Measurements from ENCODE around the gene ADAM33.

The ADAM33 gene

DNA sequence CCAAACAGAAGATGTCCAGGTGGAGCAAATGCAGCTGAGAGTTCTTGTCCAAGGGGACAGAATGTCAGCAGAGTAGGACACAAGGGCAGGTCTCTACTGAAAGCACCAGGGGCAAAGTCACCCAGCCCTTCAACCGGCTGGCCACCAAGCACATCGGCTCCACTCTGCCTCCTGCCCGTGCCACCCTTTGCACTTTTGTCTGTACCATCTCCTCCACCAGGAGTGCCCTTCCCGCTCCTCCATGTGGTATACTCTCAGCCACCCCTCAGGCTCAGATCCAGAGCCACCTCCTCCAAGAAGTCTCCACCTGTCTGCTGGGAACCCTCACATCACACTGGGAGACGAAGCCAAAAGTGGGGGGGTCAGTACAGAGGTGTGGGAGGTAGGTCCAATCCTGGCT is 46.5 kb upstream of the ADAM33 start:
- ChIA-PET CTCF (interaction anchor here (1.2 kb wide), 1 partner anchor 92 kb away, joined by 3 read pairs; the partner anchor contains the start of gene AP5S1), POLR2A (interaction anchor here (1.7 to 2.6 kb wide), 2 partner anchors 9 to 17 kb away, joined by 4 to 6 read pairs; no protein-coding TSS in a partner anchor)

DNA sequence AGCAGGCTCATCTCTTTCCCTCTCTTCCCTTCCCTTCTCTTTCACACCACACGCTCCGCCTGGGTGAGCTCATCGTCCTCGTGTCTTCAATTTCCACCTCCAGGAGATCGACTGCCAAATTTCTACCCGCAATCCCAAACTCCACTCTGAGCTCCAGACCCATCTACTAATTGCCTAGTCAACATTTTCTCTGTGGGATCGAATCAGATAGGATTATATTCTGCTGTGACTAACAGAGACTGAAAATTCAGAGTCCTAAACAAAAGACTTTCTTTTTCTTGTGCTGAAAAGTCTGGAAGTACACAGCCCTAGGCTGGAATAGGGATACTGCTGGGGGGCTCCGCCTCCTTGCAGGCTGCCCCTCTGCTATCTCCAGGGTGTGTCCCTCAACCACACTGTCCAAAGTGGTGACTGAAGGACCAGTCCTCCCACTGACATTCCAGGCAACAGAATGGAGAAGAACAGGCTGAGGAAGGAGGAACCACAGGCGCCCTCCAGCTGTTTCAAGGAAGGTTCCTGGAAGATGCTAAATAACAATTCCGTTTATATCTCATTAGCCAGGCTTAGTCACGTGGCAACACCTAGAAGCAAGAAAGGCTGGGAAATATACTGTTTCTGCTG is 45.7 kb upstream of the ADAM33 start:
- ChIA-PET POLR2A (interaction anchor here (1.0 to 2.6 kb wide), 5 partner anchors 10 to 40 kb away, joined by 3 to 6 read pairs (median 4); partner anchors contain the start of gene ADISSP), CTCF (interaction anchor here (0.9 to 1.3 kb wide), 5 partner anchors 11 to 164 kb away, joined by 3 to 4 read pairs (median 3); partner anchors contain the start of gene AP5S1)
- TF ChIP-seq TARDBP (IDR thresholded peaks at IDR 0.05) = no peak
- no peak for TF ChIP-seq ELF4 (IDR thresholded peaks at IDR 0.05)
- TF ChIP-seq ARNT (IDR thresholded peaks at IDR 0.05) = no peak
- TF ChIP-seq HDGF (IDR thresholded peaks at IDR 0.05; ENCODE audit: borderline replicate concordance) = no peak
- TF ChIP-seq LEF1 (IDR thresholded peaks at IDR 0.05; ENCODE audit: borderline replicate concordance) = no peak
- no peak for TF ChIP-seq FOXA1 (IDR thresholded peaks at IDR 0.05)
- no peak for TF ChIP-seq BHLHE40 (IDR thresholded peaks at IDR 0.05; ENCODE audit: borderline replicate concordance)
- TF ChIP-seq NFRKB (IDR thresholded peaks at IDR 0.05) = no peak
- TF ChIP-seq L3MBTL2 (conservative IDR thresholded peaks at IDR 0.05) = no peak
- DNase-seq (ENCODE audit: extremely low spot score) = no peak

More for the DNA sequence above, 46.5 kb upstream of the ADAM33 start:
- TF ChIP-seq L3MBTL2 (conservative IDR thresholded peaks at IDR 0.05) (no peak), SP1 (IDR thresholded peaks at IDR 0.05) (no peak)
- TF ChIP-seq, protein P1, sequence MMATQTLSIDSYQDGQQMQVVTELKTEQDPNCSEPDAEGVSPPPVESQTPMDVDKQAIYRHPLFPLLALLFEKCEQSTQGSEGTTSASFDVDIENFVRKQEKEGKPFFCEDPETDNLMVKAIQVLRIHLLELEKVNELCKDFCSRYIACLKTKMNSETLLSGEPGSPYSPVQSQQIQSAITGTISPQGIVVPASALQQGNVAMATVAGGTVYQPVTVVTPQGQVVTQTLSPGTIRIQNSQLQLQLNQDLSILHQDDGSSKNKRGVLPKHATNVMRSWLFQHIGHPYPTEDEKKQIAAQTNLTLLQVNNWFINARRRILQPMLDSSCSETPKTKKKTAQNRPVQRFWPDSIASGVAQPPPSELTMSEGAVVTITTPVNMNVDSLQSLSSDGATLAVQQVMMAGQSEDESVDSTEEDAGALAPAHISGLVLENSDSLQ (IDR thresholded peaks at IDR 0.05) = no peak
- no peak for DNase-seq (ENCODE audit: extremely low spot score)

DNA sequence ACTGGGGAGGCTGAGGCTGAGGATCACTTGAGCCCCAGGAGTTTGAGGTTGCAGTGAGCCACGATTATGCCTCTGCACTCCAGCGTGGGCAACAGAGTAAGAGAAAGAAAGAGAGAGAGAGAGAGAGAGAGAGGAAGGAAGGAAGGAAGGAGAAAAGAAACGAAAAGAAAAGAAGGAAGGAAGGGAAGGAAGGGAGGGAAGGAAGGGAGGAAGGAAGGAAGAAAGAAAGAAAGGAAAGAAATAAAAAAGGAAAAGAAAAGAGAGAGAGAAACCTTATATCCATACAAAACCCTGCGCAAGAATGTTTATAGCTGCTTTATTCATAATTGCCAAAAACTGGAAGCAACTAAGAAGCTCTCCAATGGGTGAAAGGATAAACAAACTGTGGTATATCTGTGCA is 42.5 kb upstream of the ADAM33 start:
- TF ChIP-seq HDGF (IDR thresholded peaks at IDR 0.05; ENCODE audit: borderline replicate concordance) = no peak
- TF ChIP-seq BHLHE40 (IDR thresholded peaks at IDR 0.05; ENCODE audit: borderline replicate concordance) = no peak
- no peak for TF ChIP-seq FOXK2 (IDR thresholded peaks at IDR 0.05)
- TF ChIP-seq NFRKB (IDR thresholded peaks at IDR 0.05) = no peak
- no peak for TF ChIP-seq ELF4 (IDR thresholded peaks at IDR 0.05)
- no peak for TF ChIP-seq SUZ12 (IDR thresholded peaks at IDR 0.05)
- no peak for TF ChIP-seq SP1 (IDR thresholded peaks at IDR 0.05)
- no peak for TF ChIP-seq FOXM1 (IDR thresholded peaks at IDR 0.05; ENCODE audit: borderline replicate concordance)
- TF ChIP-seq, protein P1 (IDR thresholded peaks at IDR 0.05) = no peak
- TF ChIP-seq ARNT (IDR thresholded peaks at IDR 0.05) = no peak
- TF ChIP-seq ZNF384 (IDR thresholded peaks at IDR 0.05) = no peak
- no peak for TF ChIP-seq LEF1 (IDR thresholded peaks at IDR 0.05; ENCODE audit: borderline replicate concordance)
- no peak for TF ChIP-seq TARDBP (IDR thresholded peaks at IDR 0.05)
- TF ChIP-seq L3MBTL2 (conservative IDR thresholded peaks at IDR 0.05) = no peak
- no peak for TF ChIP-seq FOXA1 (IDR thresholded peaks at IDR 0.05)
- no peak for TF ChIP-seq CTBP1 (IDR thresholded peaks at IDR 0.05; ENCODE audit: borderline replicate concordance)
- POLR2A ChIA-PET = no interaction called here
- no peak for DNase-seq (ENCODE audit: extremely low spot score)
- CTCF ChIA-PET = interaction anchor here (1.4 kb wide), 1 partner anchor 13 kb away, joined by 3 read pairs; no protein-coding TSS in a partner anchor

DNA sequence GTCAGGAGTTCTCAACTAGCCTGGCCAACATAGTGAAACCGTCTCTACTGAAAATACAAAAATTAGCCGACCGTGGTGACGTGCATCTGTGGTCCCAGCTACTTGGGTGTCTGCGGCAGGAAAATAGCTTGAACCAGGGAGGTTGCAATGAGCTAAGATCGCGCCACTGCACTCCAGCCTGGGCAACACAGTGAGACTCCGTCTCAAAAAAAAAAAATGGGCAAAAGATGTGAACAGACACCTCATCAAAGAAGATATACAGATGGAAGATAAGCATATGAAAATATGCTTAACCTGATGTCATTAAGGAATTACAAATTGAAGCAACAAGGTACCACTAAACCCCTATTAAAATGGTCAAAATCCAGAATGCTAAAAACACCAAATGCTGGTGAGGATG is 41.5 kb upstream of the ADAM33 start:
- DNase-seq (ENCODE audit: extremely low spot score) = no peak
- TF ChIP-seq, protein P1 (IDR thresholded peaks at IDR 0.05) = no peak
- TF ChIP-seq ZNF384 (IDR thresholded peaks at IDR 0.05) (no peak), TARDBP (IDR thresholded peaks at IDR 0.05) (no peak), ARNT (IDR thresholded peaks at IDR 0.05) (no peak)
- ChIA-PET CTCF (no interaction called here), POLR2A (no interaction called here)

DNA sequence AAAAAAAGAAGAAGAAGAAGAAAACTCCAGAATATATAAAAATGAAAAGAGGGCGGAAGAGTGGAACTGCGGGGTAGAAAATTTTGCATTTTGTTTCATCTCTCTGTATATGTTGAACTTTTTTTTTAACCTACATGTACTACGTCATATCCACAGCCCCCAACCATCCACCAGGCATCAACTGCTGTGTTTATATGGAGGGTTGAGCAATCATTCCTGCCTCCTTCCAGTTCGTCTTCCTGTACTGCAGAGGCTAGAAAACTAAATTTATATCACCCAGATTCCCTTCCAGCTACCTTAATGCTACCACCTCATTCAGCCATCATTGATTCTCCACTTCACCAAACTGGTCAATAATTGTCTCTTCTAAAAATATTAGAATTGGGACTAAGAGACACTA is 40.1 kb upstream of the ADAM33 start:
- no peak for DNase-seq (ENCODE audit: extremely low spot score)
- POLR2A ChIA-PET = no interaction called here
- TF ChIP-seq L3MBTL2 (conservative IDR thresholded peaks at IDR 0.05) (no peak), ARNT (IDR thresholded peaks at IDR 0.05) (no peak), HDGF (IDR thresholded peaks at IDR 0.05; ENCODE audit: borderline replicate concordance) (no peak), BHLHE40 (IDR thresholded peaks at IDR 0.05; ENCODE audit: borderline replicate concordance) (no peak), TARDBP (IDR thresholded peaks at IDR 0.05) (no peak)
- TF ChIP-seq, protein P1 (IDR thresholded peaks at IDR 0.05) = no peak
- CTCF ChIA-PET = interaction anchor here (0.7 to 0.8 kb wide), 3 partner anchors 12 to 1285 kb away, joined by 3 to 4 read pairs (median 3); no protein-coding TSS in a partner anchor

DNA sequence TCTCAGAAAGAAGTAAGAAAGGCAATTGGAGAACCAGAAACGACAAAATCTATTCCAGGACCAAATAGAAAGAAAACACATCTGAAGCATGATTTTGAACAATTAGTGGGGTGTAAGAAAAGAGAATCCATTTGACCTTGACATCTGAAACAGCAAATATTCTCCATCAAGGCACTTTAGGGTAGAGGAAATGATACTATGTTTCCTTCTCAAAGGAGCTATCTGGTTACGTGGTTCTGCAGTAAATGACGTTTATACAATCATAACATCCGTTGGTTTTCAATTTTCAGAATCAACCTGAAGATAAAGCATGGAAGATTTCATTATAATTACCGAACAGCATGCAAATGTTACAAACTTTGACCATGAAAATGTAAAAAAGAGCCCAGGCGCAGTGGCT is 38.8 kb upstream of the ADAM33 start:
- no peak for TF ChIP-seq TARDBP (IDR thresholded peaks at IDR 0.05)
- TF ChIP-seq SP1 (IDR thresholded peaks at IDR 0.05) = no peak
- no peak for TF ChIP-seq CTBP1 (IDR thresholded peaks at IDR 0.05; ENCODE audit: borderline replicate concordance)
- POLR2A ChIA-PET = interaction anchor here (1.0 kb wide), 1 partner anchor 47 kb away, joined by 3 read pairs; the partner anchor contains the start of gene ADISSP
- CTCF ChIA-PET = interaction anchor here (0.9 kb wide), 1 partner anchor 10 kb away, joined by 6 read pairs; no protein-coding TSS in a partner anchor
- no peak for DNase-seq (ENCODE audit: extremely low spot score)

Measured in HEK293T (cell line).